A204.1 (cell line): Measurements from ENCODE around the gene RPL13A.

ENCODE experiments used
- FAIRE-seq: peaks from 2 replicates; lab custom pipeline; 2012; peaks lifted over from hg19 to GRCh38; lab: Jason Lieb, UNC

RPL13A gene

DNA sequence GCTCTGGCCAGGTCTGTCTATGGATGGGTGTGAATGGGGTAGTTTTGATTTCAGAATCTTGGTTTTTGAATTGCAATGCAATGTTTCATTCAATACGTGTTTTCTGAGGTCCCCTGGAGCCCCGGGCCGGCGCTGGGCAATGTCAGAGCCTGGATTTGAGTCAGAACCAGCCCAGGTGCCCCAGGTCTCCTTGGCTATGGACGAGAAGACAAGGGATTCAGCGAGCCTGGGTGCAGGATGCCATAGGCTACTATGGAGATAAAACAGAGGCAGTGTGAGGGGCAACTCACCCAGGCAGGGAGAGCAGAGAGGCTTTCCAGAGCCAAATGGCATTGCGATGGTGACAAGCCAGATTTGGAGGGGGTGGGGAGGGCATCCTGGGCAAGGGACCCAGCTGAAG is 1.2 kb upstream of the RPL13A start:
- FAIRE-seq = no peak

DNA sequence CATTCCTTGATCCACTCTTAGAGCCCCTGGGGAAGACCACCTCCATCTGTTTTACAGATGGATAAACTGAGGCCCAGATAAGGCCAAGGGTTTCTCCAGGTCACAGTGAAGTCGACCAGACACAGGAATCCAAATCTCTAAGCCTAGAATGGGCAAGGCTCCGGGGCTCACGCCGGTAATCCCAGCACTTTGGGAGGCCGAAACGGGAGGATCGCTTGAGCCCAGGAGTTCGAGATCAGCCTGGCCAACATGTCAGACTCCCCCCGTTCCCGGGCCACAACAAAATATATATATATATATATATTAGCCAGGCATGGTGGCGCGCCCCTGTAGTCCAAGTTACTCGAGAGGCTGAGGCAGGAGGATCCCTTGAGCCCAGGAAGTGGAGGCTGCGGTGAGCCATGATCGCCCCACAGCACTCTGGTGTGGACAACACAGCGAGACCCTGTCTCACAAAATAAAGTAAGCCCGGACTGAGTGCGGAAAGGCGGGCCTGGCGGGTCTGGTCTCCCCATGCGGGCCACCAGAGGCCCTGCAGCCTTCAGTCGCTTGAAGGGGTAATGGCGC is 615 bp upstream of the RPL13A start:
- no peak for FAIRE-seq

GRCh38 chr19:49488046-49488862 is 846 bp downstream of the RPL13A start:
- no peak for FAIRE-seq

GRCh38 chr19:49488863-49489537 is 1.6 kb downstream of the RPL13A start:
- no peak for FAIRE-seq

- FAIRE-seq = no peak
Measured at GRCh38 chr19:49489601-49490167, 2.3 kb downstream of the RPL13A start.

- no peak for FAIRE-seq
Measured at GRCh38 chr19:49490287-49491029, 3.0 kb downstream of the RPL13A start.

GRCh38 chr19:49491030-49491803 is 3.8 kb downstream of the RPL13A start:
- FAIRE-seq = no peak

- no peak for FAIRE-seq
Measured at GRCh38 chr19:49491804-49492572, 4.6 kb downstream of the RPL13A start.

DNA sequence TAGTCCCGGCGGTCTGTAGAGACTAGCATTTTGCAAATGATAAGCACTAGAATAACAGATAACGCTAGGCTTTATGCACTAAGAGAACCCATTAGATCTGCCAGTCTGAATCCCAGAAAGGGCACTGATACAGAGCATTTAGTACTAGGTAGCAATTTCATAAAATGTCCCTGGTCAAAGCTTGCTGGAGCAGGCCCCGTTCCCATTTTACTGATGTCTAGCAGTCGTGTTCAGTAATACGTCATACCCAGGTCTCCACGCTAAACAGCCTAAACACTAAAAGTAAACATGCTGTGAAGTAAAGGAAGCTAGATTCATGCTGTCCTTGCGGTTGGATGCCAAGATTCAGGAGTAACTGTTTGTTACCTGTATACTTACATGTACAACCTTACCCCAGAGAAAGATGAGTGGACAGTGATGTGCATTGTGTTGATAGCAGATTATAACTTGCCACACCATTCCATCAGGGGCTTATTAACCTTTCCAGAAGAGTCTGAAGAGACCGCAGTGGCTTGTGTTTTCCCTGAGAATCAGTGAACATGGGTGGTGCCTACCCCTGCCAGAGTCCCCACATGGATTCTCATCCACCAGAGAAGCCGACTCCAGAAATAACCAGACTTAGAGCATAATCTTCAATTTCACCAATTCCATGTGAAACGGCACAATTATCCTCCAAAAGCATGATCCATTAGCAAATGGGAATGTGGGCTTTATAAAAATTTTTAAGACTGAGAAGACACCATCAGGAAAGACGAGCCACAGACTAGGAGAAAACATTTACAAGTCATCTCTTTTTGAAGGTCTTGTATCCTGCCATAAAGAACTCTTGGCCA is 5.4 kb downstream of the RPL13A start:
- no peak for FAIRE-seq

GRCh38 chr19:49496574-49497008 is 9.2 kb downstream of the RPL13A start:
- no peak for FAIRE-seq

GRCh38 chr19:49497047-49497788 is 9.8 kb downstream of the RPL13A start:
- no peak for FAIRE-seq

- FAIRE-seq = no peak
Measured at GRCh38 chr19:49497789-49498103, 10.3 kb downstream of the RPL13A start.

GRCh38 chr19:49498475-49498874 is 11.1 kb downstream of the RPL13A start:
- no peak for FAIRE-seq

DNA sequence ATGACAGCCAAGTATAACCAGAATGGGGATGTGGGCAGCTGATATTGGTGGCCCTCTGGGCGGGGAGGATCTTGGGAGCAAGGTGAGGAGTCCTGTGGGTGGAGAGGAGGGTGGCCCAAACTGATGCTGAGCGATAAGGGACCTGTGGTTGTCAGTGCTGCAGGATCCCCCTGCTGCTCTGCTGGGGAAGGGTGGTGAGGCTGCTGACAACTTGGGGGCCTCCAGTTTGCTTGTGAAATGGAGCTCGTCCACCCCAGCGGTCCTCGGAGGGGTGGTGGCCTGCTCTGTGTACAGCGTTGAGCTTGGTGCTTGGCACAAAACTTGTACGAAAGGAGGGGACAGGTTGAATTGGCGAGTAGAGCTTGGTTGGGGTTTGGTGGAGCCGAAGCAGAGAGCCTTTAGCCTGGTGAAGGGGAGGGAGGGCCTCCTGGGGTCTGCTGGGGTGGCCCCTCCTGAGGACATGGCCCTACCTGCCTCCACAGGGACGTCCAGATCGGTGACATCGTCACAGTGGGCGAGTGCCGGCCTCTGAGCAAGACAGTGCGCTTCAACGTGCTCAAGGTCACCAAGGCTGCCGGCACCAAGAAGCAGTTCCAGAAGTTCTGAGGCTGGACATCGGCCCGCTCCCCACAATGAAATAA is 11.7 kb downstream of the RPL13A start:
- FAIRE-seq = no peak

DNA sequence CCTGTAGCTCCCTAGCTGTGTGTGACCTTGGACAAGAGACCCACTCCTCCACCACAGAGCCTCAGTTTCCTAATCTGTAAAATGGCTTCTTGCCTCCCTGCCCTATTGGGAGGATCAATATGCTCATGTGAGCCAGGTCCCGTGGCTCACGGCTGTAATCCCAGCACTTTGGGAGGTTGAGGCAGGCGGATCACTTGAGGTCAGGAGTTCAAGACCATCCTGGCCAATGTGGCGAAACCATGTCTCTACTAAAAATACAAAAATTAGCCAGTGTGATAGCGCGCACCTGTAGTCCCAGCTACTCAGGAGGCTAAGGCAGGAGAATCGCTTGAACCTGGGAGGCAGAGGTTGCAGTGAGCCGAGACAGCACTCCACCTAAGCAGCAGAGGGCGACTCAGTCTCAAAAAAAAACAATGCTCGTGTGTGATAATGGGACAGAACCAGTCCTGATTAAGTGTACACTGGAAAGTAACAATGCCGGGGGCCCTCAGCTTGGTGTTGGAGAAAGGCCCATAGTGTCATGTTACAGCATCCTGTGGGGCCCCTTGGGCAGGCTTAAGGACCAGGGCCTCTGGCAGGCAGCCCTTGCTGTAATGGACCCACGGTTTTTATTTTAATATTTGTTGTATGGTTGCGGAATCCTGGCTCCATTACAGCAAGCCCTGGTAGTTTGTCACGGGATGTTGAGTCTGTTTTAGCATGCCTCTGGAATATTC is 15.6 kb downstream of the RPL13A start:
- FAIRE-seq = no peak

DNA sequence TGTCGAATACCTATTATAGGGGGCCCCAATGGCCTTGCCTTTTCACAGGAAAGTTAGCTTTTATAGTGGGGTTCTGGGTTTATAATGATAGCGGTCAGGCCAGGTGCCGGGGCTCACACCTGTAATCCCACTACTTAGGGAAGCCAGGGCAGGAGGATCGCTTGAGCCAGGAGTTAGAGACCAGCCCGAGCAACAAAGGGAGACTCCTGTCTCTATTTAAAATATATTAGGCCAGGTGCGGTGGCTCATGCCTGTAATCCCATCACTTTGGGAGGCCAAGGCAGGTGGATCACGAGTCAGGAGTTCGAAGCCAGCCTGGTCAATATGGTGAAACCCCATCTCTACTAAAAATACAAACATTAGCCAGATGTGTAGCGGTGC is 16.2 kb downstream of the RPL13A start:
- FAIRE-seq = no peak

DNA sequence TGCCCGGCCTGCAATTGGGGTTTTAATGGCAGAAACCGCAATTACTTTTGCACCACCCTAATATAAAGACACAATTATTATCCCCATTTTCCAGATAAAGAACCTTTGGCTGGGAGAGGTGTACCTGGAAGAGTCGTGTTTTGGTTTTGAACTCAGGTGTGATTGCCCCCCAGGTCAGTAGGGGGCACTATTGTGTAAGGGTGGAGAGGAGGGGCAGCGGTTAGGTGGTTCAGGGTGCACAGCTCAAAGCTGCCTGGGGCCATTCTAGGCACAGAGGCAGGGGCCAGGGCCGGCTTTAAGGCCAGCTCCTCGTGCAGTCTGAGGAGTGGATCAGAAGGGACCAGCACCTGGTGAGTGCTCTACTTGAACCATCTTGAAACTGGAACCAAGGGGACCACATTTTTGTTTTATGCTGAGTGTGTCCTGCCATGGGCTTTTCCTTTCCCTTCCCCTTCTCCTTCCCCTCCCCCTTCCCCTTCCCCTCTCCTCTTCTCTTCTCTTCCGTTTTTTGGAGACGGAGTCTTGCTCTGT is 19.2 kb downstream of the RPL13A start:
- no peak for FAIRE-seq
